ENCODE data around the gene LRIF1.

Gene LRIF1

GRCh38 chr1:110902820-110903463 is 60.8 kb downstream of the LRIF1 start:
- DNase-seq (ENCODE audit: low read depth, low spot score) = no peak
- no peak overlapping the region for H3K4me3 ChIP-seq (ENCODE audit: low read length)

GRCh38 chr1:110899458-110899843 is 64.3 kb downstream of the LRIF1 start:
- no peak overlapping the region for H3K4me3 ChIP-seq (ENCODE audit: low read length)
- DNase-seq (ENCODE audit: low read depth, low spot score) = no peak

GRCh38 chr1:110898734-110899457 is 64.8 kb downstream of the LRIF1 start:
- DNase-seq (ENCODE audit: low read depth, low spot score) = peak; percentile 57
- no peak overlapping the region for H3K4me3 ChIP-seq (ENCODE audit: low read length)

DNA sequence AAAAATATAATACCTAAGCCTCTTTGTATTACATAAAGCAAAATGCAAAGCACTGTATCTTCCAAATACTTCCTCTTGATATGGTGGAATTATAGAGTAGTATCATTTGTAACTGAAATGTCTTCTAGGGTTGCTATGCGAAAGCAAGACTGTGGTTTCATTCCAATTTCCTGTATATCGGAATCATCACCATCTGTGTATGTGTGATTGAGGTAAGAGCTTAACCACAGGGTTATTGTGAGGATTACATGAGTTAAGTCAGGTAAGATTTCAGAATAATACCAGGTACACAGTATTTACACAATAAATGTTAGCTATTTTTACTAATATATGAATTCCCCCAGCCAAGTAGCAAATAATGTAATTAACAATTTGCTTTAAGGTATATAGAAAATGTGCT is 66.0 kb downstream of the LRIF1 start:
- DNase-seq (ENCODE audit: low read depth, low spot score) = peak; percentile 82
- no peak overlapping the region for H3K4me3 ChIP-seq (ENCODE audit: low read length)
